Activated CD8-positive, alpha-beta memory T cell treated with anti-CD3 and anti-CD28 coated beads, Interleukin-2, amount 10 ng/mL, durations not matched to agents 7 days and 5 days (primary cell): ENCODE results near the gene EPX. TPM values are rescaled to one million over a fixed set of nuclear protein-coding genes. Genes with fewer than 3 reads are reported as not detected.
"Not testable (repeated sequence)": the region's sequence is repeated elsewhere in the genome, so short reads cannot be mapped to it uniquely, and the experiment has no call there.

Experiments
- ATAC-seq: fragments of 150-1000 bp; cut with Tn5 transposase; one replicate; pipeline ENCODE4 v1.10.0; 2021; ENCODE audit warnings: moderate library complexity
- CTCF ChIA-PET: fragments of 350-600 bp; sonication (Branson Sonifier 250); formaldehyde crosslinking; loops from one replicate; lab custom pipeline; 2021; ENCODE audit warnings: antibody characterized with exemption; lab: Charles Lee
- DNase-seq: peaks from one replicate; pipeline ENCODE4 v3.0.0-alpha.2; 2020
- H3K27ac Mint-ChIP-seq: one replicate; pipeline ENCODE4 v1.8.0; 2021; ENCODE audit warnings: mild to moderate bottlenecking, mixed read lengths
- H3K27me3 Mint-ChIP-seq: one replicate; pipeline ENCODE4 v1.8.0; 2021; ENCODE audit warnings: mixed read lengths
- H3K36me3 Mint-ChIP-seq: one replicate; pipeline ENCODE4 v1.8.0; 2021; ENCODE audit warnings: mild to moderate bottlenecking, mixed read lengths
- H3K4me1 Mint-ChIP-seq: one replicate; pipeline ENCODE4 v1.8.0; 2021; ENCODE audit warnings: mixed read lengths
- H3K4me3 Mint-ChIP-seq: one replicate; pipeline ENCODE4 v1.8.0; 2021; ENCODE audit warnings: mild to moderate bottlenecking, moderate library complexity, mixed read lengths
- H3K9me3 Mint-ChIP-seq: one replicate; pipeline ENCODE4 v1.8.0; 2022; ENCODE audit warnings: low read depth, mixed read lengths
- total RNA-seq, 2 experiments: library from RNA; stranded (reverse); gene quantifications; one replicate each; pipeline ENCODE4 v1.2.3, GENCODE V29; 2021

EPX gene
- not detected for total RNA-seq

GRCh38 chr17:58192612-58193011 lies at the start of gene EPX:
Gene EPX, plus strand, starts transcription at chr17:58192726. Its CDS starts 121 bp downstream, at chr17:58192847.
- ATAC-seq, result no peak
- no peak within 1 kb of the TSS for H3K4me3 Mint-ChIP-seq
- no peaks in the 10 kb centered on the region for H3K36me3 Mint-ChIP-seq
- H3K9me3 Mint-ChIP-seq, result no peaks in the 10 kb centered on the region
- no peak within 1 kb of the TSS for H3K27ac Mint-ChIP-seq
- CTCF ChIA-PET, result no interaction called here
- no peak for DNase-seq
- no peaks in the 10 kb centered on the region for H3K4me1 Mint-ChIP-seq
- peaks cover 7% of the 10 kb centered on the region for H3K27me3 Mint-ChIP-seq

- CTCF ChIA-PET, H3K4me3 Mint-ChIP-seq, H3K27ac Mint-ChIP-seq, DNase-seq, H3K4me1 Mint-ChIP-seq, ATAC-seq: not testable (repeated sequence)
- H3K36me3 Mint-ChIP-seq, result peaks cover 14% of the 10 kb centered on the region
- H3K9me3 Mint-ChIP-seq, result peaks cover 20% of the 10 kb centered on the region
- H3K27me3 Mint-ChIP-seq, result peaks cover 52% of the 10 kb centered on the region
Measured at GRCh38 chr17:58143335-58143734, 49.2 kb upstream of the EPX start.

GRCh38 chr17:58144801-58145200 lies 47.7 kb upstream of the EPX start:
- CTCF ChIA-PET, result no interaction called here
- ATAC-seq, result no peak
- Mint-ChIP-seq H3K4me3 (no peak overlapping the region), H3K4me1 (no peaks in the 10 kb centered on the region), H3K27ac (no peak overlapping the region), H3K9me3 (peaks cover 20% of the 10 kb centered on the region), H3K36me3 (peaks cover 14% of the 10 kb centered on the region), H3K27me3 (peaks cover 50% of the 10 kb centered on the region)
- DNase-seq, result no peak

GRCh38 chr17:58147930-58148434 lies 44.5 kb upstream of the EPX start, which contains the start of gene OR4D1:
Gene OR4D1, plus strand, starts transcription at chr17:58148384. Its CDS starts 6,770 bp downstream, at chr17:58155154.
- CTCF ChIA-PET, result interaction anchor here (1.8 kb wide), 1 partner anchor 26 kb away, joined by 4 read pairs; no protein-coding TSS in a partner anchor
- H3K27ac Mint-ChIP-seq, result no peak within 1 kb of the TSS
- H3K4me1 Mint-ChIP-seq, result peaks cover 9% of the 10 kb centered on the region
- DNase-seq (no peak), ATAC-seq (no peak)
- peaks cover 49% of the 10 kb centered on the region for H3K27me3 Mint-ChIP-seq
- peaks cover 14% of the 10 kb centered on the region for H3K36me3 Mint-ChIP-seq
- H3K9me3 Mint-ChIP-seq, result peaks cover 20% of the 10 kb centered on the region
- H3K4me3 Mint-ChIP-seq, result no peak within 1 kb of the TSS

- peaks cover 49% of the 10 kb centered on the region for H3K27me3 Mint-ChIP-seq
- H3K4me3 Mint-ChIP-seq, result no peak overlapping the region
- ATAC-seq (no peak), DNase-seq (no peak)
- peaks cover 20% of the 10 kb centered on the region for H3K9me3 Mint-ChIP-seq
- peaks cover 14% of the 10 kb centered on the region for H3K36me3 Mint-ChIP-seq
- peaks cover 15% of the 10 kb centered on the region for H3K4me1 Mint-ChIP-seq
- CTCF ChIA-PET, result interaction anchor here (1.8 kb wide), 1 partner anchor 26 kb away, joined by 4 read pairs; no protein-coding TSS in a partner anchor
- no peak overlapping the region for H3K27ac Mint-ChIP-seq
Measured at GRCh38 chr17:58148609-58149008, 43.9 kb upstream of the EPX start.

- Mint-ChIP-seq H3K27ac (no peak overlapping the region), H3K4me1 (peaks cover 26% of the 10 kb centered on the region), H3K36me3 (peaks cover 6% of the 10 kb centered on the region), H3K27me3 (peaks cover 37% of the 10 kb centered on the region), H3K4me3 (no peak overlapping the region), H3K9me3 (peaks cover 10% of the 10 kb centered on the region)
- CTCF ChIA-PET, result interaction anchor here (1.3 kb wide), 2 partner anchors 22 to 96 kb away, joined by 3 read pairs; no protein-coding TSS in a partner anchor
- no peak for DNase-seq
- ATAC-seq, result no peak
Measured at GRCh38 chr17:58150394-58150793, 42.1 kb upstream of the EPX start.

GRCh38 chr17:58153046-58153445 lies 39.5 kb upstream of the EPX start:
- peaks cover 24% of the 10 kb centered on the region for H3K27me3 Mint-ChIP-seq
- ATAC-seq (peak; percentile 72), DNase-seq (peak; percentile 80)
- peaks cover 35% of the 10 kb centered on the region for H3K4me1 Mint-ChIP-seq
- CTCF ChIA-PET, result interaction anchor here (1.1 to 2.4 kb wide), 3 partner anchors 19 to 910 kb away, joined by 3 to 11 read pairs (median 4); no protein-coding TSS in a partner anchor
- H3K9me3 Mint-ChIP-seq, result no peaks in the 10 kb centered on the region
- peak overlapping the region; percentile 15 for H3K4me3 Mint-ChIP-seq
- peak overlapping the region; percentile 81 for H3K27ac Mint-ChIP-seq
- H3K36me3 Mint-ChIP-seq, result peaks cover 2% of the 10 kb centered on the region

GRCh38 chr17:58153671-58154070 lies 38.9 kb upstream of the EPX start:
- ATAC-seq, result no peak
- Mint-ChIP-seq H3K27me3 (peaks cover 24% of the 10 kb centered on the region), H3K36me3 (peaks cover 2% of the 10 kb centered on the region), H3K9me3 (no peaks in the 10 kb centered on the region), H3K4me1 (peaks cover 35% of the 10 kb centered on the region), H3K4me3 (no peak overlapping the region), H3K27ac (peak overlapping the region; percentile 81)
- DNase-seq, result no peak
- CTCF ChIA-PET, result interaction anchor here (1.1 to 2.4 kb wide), 5 partner anchors 17 to 911 kb away, joined by 3 to 11 read pairs (median 4); no protein-coding TSS in a partner anchor

GRCh38 chr17:58156839-58157803 lies 35.4 kb upstream of the EPX start:
- H3K9me3 Mint-ChIP-seq, result no peaks in the 10 kb centered on the region
- H3K27ac Mint-ChIP-seq, result peak overlapping the region; percentile 63
- peak overlapping the region; percentile 78 for H3K4me3 Mint-ChIP-seq
- H3K27me3 Mint-ChIP-seq, result peaks cover 17% of the 10 kb centered on the region
- peaks cover 35% of the 10 kb centered on the region for H3K4me1 Mint-ChIP-seq
- ATAC-seq (peak; percentile 79), DNase-seq (peak; percentile 73)
- H3K36me3 Mint-ChIP-seq, result peaks cover 2% of the 10 kb centered on the region
- CTCF ChIA-PET, result interaction anchor here (1.9 kb wide), 1 partner anchor 14 kb away, joined by 5 read pairs; no protein-coding TSS in a partner anchor

- Mint-ChIP-seq H3K4me1 (peaks cover 24% of the 10 kb centered on the region), H3K36me3 (peaks cover 2% of the 10 kb centered on the region), H3K9me3 (no peaks in the 10 kb centered on the region), H3K27me3 (peaks cover 23% of the 10 kb centered on the region), H3K27ac (no peak overlapping the region), H3K4me3 (no peak overlapping the region)
- DNase-seq, result no peak
- ATAC-seq, result no peak
- CTCF ChIA-PET, result no interaction called here
Measured at GRCh38 chr17:58158181-58158580, 34.3 kb upstream of the EPX start.

GRCh38 chr17:58161566-58161965 lies 31.0 kb upstream of the EPX start:
- CTCF ChIA-PET, result no interaction called here
- no peaks in the 10 kb centered on the region for H3K36me3 Mint-ChIP-seq
- H3K27ac Mint-ChIP-seq, result no peak overlapping the region
- H3K4me1 Mint-ChIP-seq, result peaks cover 9% of the 10 kb centered on the region
- peaks cover 40% of the 10 kb centered on the region for H3K27me3 Mint-ChIP-seq
- ATAC-seq (no peak), DNase-seq (no peak)
- H3K4me3 Mint-ChIP-seq, result no peak overlapping the region
- no peaks in the 10 kb centered on the region for H3K9me3 Mint-ChIP-seq

- no peaks in the 10 kb centered on the region for H3K36me3 Mint-ChIP-seq
- no peak for ATAC-seq
- CTCF ChIA-PET, result interaction anchor here (1.3 kb wide), 1 partner anchor 44 kb away, joined by 3 read pairs; no protein-coding TSS in a partner anchor
- no peak overlapping the region for H3K27ac Mint-ChIP-seq
- peaks cover 2% of the 10 kb centered on the region for H3K9me3 Mint-ChIP-seq
- peaks cover 10% of the 10 kb centered on the region for H3K4me1 Mint-ChIP-seq
- no peak overlapping the region for H3K4me3 Mint-ChIP-seq
- DNase-seq, result no peak
- peaks cover 43% of the 10 kb centered on the region for H3K27me3 Mint-ChIP-seq
Measured at GRCh38 chr17:58165981-58166380, 26.5 kb upstream of the EPX start.

- no peak within 1 kb of the TSS for H3K27ac Mint-ChIP-seq
- DNase-seq (no peak), ATAC-seq (no peak)
- H3K4me1 Mint-ChIP-seq, result peaks cover 12% of the 10 kb centered on the region
- CTCF ChIA-PET, result no interaction called here
- H3K27me3 Mint-ChIP-seq, result peaks cover 37% of the 10 kb centered on the region
- H3K4me3 Mint-ChIP-seq, result no peak within 1 kb of the TSS
- no peaks in the 10 kb centered on the region for H3K36me3 Mint-ChIP-seq
- H3K9me3 Mint-ChIP-seq, result peaks cover 2% of the 10 kb centered on the region
Measured at GRCh38 chr17:58166682-58167081, 25.8 kb upstream of the EPX start, which contains the start of gene OR4D2. Gene OR4D2, plus strand, starts transcription at chr17:58166982. Its CDS starts 2,674 bp downstream, at chr17:58169656.
